ENCODE results near the gene SCD.

SCD gene

DNA sequence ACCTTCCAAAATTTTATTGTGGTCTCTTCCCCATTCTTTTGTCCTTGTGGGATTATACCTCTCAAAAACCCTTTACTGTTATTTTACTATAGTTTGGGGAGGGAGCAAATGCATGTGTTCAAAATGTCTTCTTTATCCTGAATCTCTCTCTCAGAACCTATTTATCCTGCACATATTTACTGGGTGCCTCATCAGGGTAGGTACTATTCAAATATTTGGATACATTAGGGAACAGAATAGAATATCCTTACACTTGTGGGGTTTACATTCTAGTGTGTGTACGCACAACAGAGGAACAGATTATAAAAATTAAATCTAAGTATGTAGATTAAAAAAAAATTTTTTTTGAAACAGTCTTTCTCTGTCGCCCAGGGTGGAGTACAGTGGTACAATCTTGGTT is 48.6 kb downstream of the SCD start:
- no peak for DNase-seq (ENCODE audit: low read depth)
- in situ Hi-C loops (cut with HindIII; ENCODE audit: low sequenced_read_pairs) = no loop called here
- H3K4me3 ChIP-seq (ENCODE audit: low read depth, low read length) = no peak overlapping the region
- no peak for TF ChIP-seq CTCF (IDR thresholded peaks at IDR 0.05; ENCODE audit: low read depth, low read length, missing control alignments)

GRCh38 chr10:100396605-100397004 is 49.6 kb downstream of the SCD start:
- no peak for TF ChIP-seq CTCF (IDR thresholded peaks at IDR 0.05; ENCODE audit: low read depth, low read length, missing control alignments)
- no peak for DNase-seq (ENCODE audit: low read depth)
- in situ Hi-C loops (cut with HindIII; ENCODE audit: low sequenced_read_pairs) = no loop called here
- H3K4me3 ChIP-seq (ENCODE audit: low read depth, low read length) = no peak overlapping the region

DNA sequence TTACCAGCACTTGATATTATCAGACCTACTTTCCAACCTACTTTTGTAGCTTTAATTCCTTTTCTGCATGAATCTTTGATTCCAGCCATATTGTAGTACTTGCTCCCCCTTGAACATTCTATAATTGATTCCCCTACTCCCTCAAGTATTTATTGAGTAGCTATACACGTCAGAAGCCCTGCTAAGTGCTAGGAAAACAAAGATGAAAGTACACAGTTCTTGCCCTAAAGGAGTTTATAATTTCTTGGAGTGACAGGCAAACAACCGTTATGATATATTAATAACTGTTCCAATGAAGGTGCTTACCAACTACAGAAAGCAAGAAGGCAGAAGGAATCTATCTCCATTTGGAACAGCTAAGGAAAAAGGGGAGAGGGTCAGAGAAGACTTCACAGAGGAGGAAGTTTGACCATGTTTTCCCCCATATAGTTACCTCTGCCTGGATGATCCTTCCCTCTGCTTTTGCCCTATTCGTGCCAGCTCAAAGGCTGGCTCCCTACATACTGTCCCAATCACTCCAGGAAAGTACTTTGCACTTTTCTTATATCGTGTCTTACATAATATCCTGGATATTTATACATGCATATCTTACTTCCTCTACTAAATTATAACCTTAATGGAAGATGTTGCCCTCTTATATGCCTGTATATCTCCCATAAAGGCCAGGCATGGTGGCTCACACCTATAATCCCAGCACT is 54.7 kb downstream of the SCD start:
- in situ Hi-C loops (cut with HindIII; ENCODE audit: low sequenced_read_pairs) = no loop called here
- no peak for DNase-seq (ENCODE audit: low read depth)
- no peak overlapping the region for H3K4me3 ChIP-seq (ENCODE audit: low read depth, low read length)
- no peak for TF ChIP-seq CTCF (IDR thresholded peaks at IDR 0.05; ENCODE audit: low read depth, low read length, missing control alignments)

DNA sequence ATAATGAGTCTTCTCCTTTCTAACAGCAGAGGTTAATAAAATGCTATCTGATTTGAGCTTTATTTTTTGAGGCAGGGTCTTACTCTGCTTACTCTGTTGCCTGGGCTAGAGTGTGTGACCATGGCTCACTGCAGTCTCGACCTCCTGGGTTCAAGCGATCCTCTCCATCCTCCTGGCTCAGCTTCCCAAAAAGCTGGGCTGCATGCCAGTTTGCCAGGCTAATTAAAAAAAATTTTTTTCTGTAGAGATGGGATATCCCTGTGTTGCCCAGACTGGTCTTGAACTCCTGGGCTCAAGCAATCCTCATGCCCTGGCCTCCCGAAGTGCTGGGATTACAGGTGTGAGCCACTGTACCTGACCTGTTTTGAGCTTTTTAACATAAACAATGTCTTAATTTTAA is 56.7 kb downstream of the SCD start:
- no peak for DNase-seq (ENCODE audit: low read depth)
- no peak overlapping the region for H3K4me3 ChIP-seq (ENCODE audit: low read depth, low read length)
- in situ Hi-C loops (cut with HindIII; ENCODE audit: low sequenced_read_pairs) = no loop called here
- no peak for TF ChIP-seq CTCF (IDR thresholded peaks at IDR 0.05; ENCODE audit: low read depth, low read length, missing control alignments)

GRCh38 chr10:100413173-100413572 is 66.1 kb downstream of the SCD start:
- in situ Hi-C loops (cut with HindIII; ENCODE audit: low sequenced_read_pairs) = no loop called here
- no peak overlapping the region for H3K4me3 ChIP-seq (ENCODE audit: low read depth, low read length)
- DNase-seq (ENCODE audit: low read depth) = no peak
- TF ChIP-seq CTCF (IDR thresholded peaks at IDR 0.05; ENCODE audit: low read depth, low read length, missing control alignments) = no peak

Data from astrocyte of the cerebellum (primary cell).